Activated CD4-positive, alpha-beta T cell treated with anti-CD3 and anti-CD28 coated beads for 36 hours (primary cell): ENCODE measurements around the gene NDRG2. TPM values are rescaled to one million over a fixed set of nuclear protein-coding genes. Genes with fewer than 3 reads are reported as not detected.
A peak's percentile ranks its signal among the peaks of the same experiment; 100 is the strongest.

Experiments used
- ATAC-seq: fragments of 200-7000 bp; cut with Tn5 transposase; one replicate; pipeline ENCODE4 v1.10.0; 2021; ENCODE audit warnings: mild to moderate bottlenecking, moderate library complexity
- CTCF ChIA-PET: fragments of 350-600 bp; sonication (Branson Sonifier 250); formaldehyde crosslinking; loops from one replicate; lab custom pipeline; 2021; ENCODE audit warnings: antibody characterized with exemption; lab: Charles Lee
- POLR2A ChIA-PET: fragments of 350-600 bp; sonication (Branson Sonifier 250); formaldehyde crosslinking; loops from one replicate; lab custom pipeline; 2021; ENCODE audit warnings: antibody characterized with exemption, inconsistent platforms; lab: Charles Lee
- DNase-seq: peaks from one replicate; pipeline ENCODE4 v3.0.0-alpha.2; 2020
- H3K27ac Mint-ChIP-seq: one replicate; pipeline ENCODE4 v1.8.0; 2021; ENCODE audit warnings: mixed read lengths
- H3K27me3 Mint-ChIP-seq: one replicate; pipeline ENCODE4 v1.8.0; 2021; ENCODE audit warnings: mixed read lengths
- H3K36me3 Mint-ChIP-seq: one replicate; pipeline ENCODE4 v1.8.0; 2021; ENCODE audit warnings: low read depth, mixed read lengths
- H3K4me1 Mint-ChIP-seq: one replicate; pipeline ENCODE4 v1.8.0; 2021; ENCODE audit warnings: mixed read lengths
- H3K4me3 Mint-ChIP-seq: one replicate; pipeline ENCODE4 v1.8.0; 2021; ENCODE audit warnings: mild to moderate bottlenecking, moderate library complexity, mixed read lengths
- H3K9me3 Mint-ChIP-seq: one replicate; pipeline ENCODE4 v1.8.0; 2021; ENCODE audit warnings: low read depth, mixed read lengths
- intact Hi-C, 2 experiments: fragments of 100-400 bp; cut with DNase I in 1 of 2; cut with micrococcal nuclease in 1 of 2; formaldehyde crosslinking; loops; one replicate each; pipeline versions ENCODE4 v1.14.2 to v1.15.1; 2022 to 2024; cut with DNase I, micrococcal nuclease
- total RNA-seq, 2 experiments: library from RNA; stranded (reverse); gene quantifications; one replicate each; pipeline ENCODE4 v1.2.3, GENCODE V29; 2021

NDRG2 gene
- total RNA-seq, 2 experiments from 2014 or later = 5.5 to 7.0 TPM

DNA sequence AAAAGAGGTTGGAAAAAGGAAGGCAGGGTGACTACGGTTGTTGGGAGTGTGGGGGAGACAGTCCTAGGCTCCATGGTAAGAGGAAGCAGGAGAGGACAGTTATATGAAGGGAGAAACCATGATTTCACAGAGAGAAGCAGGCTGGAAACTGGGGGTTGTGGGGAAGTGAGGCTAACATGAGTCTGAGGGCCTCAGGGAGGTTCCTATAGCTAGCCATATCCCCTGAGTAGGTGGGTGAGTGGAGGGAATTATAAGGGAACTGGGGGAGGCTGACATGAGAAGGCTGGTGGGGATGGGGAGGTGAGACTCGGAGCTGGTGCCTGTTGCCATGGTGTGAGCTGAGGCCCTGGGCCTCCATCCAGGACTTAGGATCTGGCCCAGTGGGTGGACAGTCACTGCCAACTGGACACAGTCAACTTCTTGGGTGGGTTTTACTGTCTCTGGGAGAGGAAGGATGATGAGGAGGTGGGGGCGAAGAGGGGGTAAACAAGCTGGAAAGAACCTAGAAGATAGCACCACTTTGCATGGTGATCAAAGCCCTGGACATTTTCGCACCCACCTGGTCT is 8.4 kb upstream of the NDRG2 start:
- CTCF ChIA-PET = interaction anchor here (0.6 to 3.1 kb wide), 7 partner anchors 8 to 564 kb away, joined by 3 to 22 read pairs (median 4); no protein-coding TSS in a partner anchor
- Mint-ChIP-seq H3K4me1 (no peaks in the 10 kb centered on the region), H3K36me3 (no peaks in the 10 kb centered on the region), H3K4me3 (no peak overlapping the region), H3K27ac (no peak overlapping the region), H3K9me3 (no peaks in the 10 kb centered on the region), H3K27me3 (no peaks in the 10 kb centered on the region)
- no peak for ATAC-seq
- DNase-seq = no peak
- intact Hi-C loops = no loop called here
- POLR2A ChIA-PET = no interaction called here

DNA sequence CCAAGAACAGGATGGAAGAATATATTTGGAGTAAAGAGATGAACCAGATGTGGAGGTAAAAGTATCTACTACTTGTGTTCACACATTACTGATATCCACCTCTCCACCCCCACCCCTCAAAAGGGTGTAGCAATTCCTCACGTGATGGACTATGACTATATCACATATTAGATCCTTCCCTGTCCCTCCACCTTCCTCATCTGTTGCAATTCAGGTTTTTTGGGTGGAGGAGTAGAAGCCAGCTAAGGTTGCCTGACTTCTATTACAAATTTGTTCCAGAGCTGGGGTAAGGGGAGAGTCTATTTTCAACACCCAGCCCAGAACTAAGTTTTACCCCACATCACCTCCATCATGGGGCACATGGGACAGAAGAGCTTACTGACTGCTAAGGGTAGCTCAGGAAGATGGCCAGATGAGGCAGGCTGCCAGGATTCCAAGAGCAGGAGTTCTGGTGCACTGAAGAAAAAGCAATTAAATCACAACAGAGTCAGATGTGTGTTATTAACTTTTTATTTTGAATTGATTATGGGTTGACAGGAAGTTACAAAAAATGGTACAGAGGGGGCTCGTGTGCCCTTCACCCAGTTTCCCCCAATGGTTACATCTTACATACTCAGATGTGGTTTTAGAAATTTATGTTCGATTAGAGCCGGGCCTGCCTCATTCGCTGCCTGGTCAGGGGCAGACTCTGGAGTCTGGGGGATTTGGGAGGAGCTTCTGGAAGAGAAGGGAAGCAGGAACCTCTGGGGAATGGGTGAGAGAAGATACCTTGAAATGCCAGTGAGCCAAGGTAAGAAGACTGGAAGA is 7.7 kb upstream of the NDRG2 start:
- ChIA-PET CTCF (interaction anchor here (0.6 to 3.1 kb wide), 7 partner anchors 9 to 565 kb away, joined by 3 to 22 read pairs (median 4); no protein-coding TSS in a partner anchor), POLR2A (no interaction called here)
- no peaks in the 10 kb centered on the region for H3K27me3 Mint-ChIP-seq
- H3K36me3 Mint-ChIP-seq = no peaks in the 10 kb centered on the region
- no peak overlapping the region for H3K27ac Mint-ChIP-seq
- no peaks in the 10 kb centered on the region for H3K9me3 Mint-ChIP-seq
- DNase-seq = no peak
- intact Hi-C loops = no loop called here
- no peak overlapping the region for H3K4me3 Mint-ChIP-seq
- ATAC-seq = no peak
- no peaks in the 10 kb centered on the region for H3K4me1 Mint-ChIP-seq

DNA sequence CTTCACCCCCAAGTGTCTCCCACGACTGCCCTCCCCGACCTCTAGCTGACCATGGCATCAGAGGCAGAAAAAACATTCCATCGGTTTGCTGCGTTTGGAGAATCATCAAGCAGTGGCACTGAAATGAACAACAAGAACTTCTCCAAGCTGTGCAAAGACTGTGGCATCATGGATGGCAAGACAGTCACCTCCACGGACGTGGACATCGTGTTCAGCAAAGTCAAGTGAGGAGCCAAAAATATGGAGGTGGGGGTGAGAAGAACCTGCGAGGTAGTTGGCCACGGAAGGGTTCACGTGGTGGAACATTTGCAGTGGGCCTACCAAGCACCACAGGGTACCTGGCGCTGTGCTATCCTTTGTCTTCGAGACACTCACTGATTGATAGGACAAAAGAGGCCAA is 5.7 kb upstream of the NDRG2 start:
- Mint-ChIP-seq H3K27ac (no peak overlapping the region), H3K4me1 (no peaks in the 10 kb centered on the region), H3K4me3 (no peak overlapping the region), H3K27me3 (no peaks in the 10 kb centered on the region), H3K9me3 (no peaks in the 10 kb centered on the region), H3K36me3 (no peaks in the 10 kb centered on the region)
- POLR2A ChIA-PET = no interaction called here
- intact Hi-C loops = no loop called here
- DNase-seq (no peak), ATAC-seq (no peak)
- CTCF ChIA-PET = interaction anchor here (1.0 to 5.1 kb wide), 3 partner anchors 15 to 72 kb away, joined by 3 to 34 read pairs (median 22); no protein-coding TSS in a partner anchor

DNA sequence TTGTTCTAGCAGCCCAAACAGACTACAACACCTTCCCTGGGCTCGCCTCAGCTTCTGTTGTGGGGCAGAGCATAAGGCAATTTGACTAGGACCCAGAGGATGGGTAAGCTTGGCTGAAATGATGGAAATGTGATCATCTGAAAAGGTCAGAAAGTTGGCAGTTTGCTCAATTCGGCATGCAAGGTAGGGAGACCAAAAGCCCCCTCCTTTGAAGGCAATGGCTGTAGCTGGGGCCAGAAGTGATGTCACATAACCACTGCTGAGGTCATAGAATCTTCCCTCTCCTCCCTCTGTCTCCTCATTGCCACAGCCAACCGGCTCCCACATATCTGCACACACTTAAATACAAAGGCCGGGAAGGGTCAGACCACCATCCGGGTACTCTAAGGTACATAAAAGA is 5.1 kb upstream of the NDRG2 start, which contains the start of gene TPPP2:
Gene TPPP2, plus strand, starts transcription at position 301 of the 400 bp plus-strand sequence. CDS start 365 bp downstream, outside the sequence.
- Mint-ChIP-seq H3K27me3 (no peaks in the 10 kb centered on the region), H3K4me3 (no peak within 1 kb of the TSS), H3K36me3 (no peaks in the 10 kb centered on the region), H3K9me3 (no peaks in the 10 kb centered on the region), H3K27ac (no peak within 1 kb of the TSS), H3K4me1 (peaks cover 3% of the 10 kb centered on the region)
- intact Hi-C loops = no loop called here
- no peak for DNase-seq
- POLR2A ChIA-PET = no interaction called here
- CTCF ChIA-PET = interaction anchor here (1.0 to 5.1 kb wide), 2 partner anchors 14 to 73 kb away, joined by 3 to 34 read pairs; no protein-coding TSS in a partner anchor
- ATAC-seq = no peak

DNA sequence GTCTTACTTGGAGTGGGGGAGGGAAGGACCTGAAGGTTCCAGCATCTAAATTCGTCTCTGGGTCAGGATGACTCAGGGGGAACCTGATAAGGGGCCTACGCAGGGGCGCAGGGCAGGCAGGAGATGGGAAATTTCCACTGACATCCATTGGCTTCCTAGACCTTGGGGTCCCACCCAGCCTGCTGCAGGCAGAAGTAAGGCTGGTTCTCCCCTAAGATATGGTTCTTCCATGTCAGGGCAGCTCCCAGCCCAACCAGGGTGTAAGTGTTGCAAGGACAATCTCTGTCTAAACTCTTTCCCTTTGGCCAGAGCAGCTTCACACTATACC is 2.1 kb upstream of the NDRG2 start:
- Mint-ChIP-seq H3K9me3 (no peaks in the 10 kb centered on the region), H3K27ac (no peak overlapping the region), H3K4me1 (peaks cover 16% of the 10 kb centered on the region), H3K36me3 (no peaks in the 10 kb centered on the region), H3K4me3 (no peak overlapping the region), H3K27me3 (peaks cover 2% of the 10 kb centered on the region)
- ATAC-seq (no peak), DNase-seq (no peak)
- ChIA-PET POLR2A (no interaction called here), CTCF (interaction anchor here (0.6 to 5.1 kb wide), 4 partner anchors 11 to 65 kb away, joined by 3 to 34 read pairs (median 4); no protein-coding TSS in a partner anchor)
- intact Hi-C loops = no loop called here

DNA sequence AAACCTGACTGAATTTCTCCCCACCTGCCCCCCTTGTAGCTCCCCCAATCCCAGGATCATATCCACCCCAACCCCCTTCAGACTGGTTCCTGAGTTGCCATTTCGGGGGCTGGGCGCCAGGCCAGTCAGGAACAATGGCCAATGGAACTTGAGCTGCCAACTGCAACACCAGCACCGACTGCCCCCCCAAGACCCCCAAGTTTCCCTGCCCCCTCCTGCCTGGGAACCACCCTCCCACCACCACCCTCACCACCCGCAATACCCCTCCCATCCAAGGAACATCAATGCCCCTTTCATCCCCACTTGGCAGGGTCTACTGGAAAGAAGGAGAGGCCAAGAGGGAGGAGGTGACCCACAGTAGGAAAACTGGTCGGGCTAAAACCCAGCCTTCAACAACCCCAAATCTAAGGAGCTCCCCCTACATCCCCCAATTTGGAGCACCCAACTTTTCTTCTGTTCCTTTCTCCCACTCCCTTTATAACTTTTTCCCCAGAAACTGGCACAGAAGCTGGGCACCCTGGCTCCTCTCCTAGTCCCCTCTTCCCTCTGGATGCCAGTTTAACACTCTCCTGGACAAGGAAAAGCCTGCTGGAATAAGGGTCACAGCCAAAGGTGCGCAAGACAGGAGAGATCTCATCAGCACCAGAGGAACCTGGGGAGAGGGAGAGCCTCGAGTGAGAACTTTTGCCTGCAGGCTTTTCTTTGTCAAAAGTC is 1.6 kb upstream of the NDRG2 start:
- Mint-ChIP-seq H3K9me3 (no peaks in the 10 kb centered on the region), H3K4me3 (no peak overlapping the region)
- intact Hi-C loops = no loop called here

DNA sequence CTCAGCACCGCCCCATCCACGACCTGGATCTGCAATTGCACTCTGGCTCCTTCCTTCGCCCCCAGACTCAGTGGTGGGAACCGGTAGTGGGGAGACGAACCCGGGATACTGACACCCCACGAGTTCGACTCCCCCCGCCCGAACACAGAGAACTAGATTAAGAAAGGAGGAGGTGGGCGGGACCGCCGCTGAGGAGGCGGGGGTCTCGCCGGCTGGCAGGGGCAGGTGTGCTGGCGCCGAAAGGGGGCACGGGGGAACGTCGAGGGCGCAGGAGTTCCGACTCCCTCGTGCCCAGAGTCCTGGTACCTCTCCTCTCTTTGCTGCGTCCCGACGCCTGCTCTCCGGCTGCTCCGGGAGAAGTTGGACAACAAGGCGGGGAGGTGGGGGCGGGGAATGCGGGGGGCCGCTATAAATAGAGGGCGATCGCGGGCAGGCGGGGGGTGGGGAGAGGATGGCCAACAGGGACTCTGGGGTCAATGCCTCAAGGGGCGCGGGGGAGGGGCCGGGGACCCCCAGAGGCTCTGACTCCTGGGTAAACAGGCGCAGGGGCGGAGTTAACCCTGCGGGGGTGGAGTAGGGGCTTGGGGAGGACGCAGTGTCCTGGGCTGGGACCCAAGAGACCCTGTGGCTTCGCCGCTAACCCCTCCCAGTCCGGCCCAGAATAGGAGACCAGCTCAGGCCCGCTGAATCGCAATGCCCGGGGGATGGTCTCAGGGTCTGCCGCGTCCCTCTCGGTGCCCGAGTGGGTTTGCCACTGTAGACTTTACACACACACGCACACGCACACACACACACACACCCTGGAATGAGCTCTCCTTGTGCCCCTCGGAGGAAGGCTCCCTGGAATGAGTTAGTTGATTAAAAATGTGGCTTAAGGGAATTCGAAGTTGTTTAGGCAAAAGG is 761 bp upstream of the NDRG2 start:
- Mint-ChIP-seq H3K27me3 (peaks cover 2% of the 10 kb centered on the region), H3K36me3 (no peaks in the 10 kb centered on the region), H3K4me3 (peak overlapping the region; percentile 73), H3K9me3 (no peaks in the 10 kb centered on the region), H3K4me1 (peaks cover 16% of the 10 kb centered on the region), H3K27ac (no peak overlapping the region)
- POLR2A ChIA-PET = no interaction called here
- intact Hi-C loops = loop anchor here in 1 of 2 experiments (2.0 kb wide), 1 partner anchor 45 kb away; the partner anchor contains the start of gene ARHGEF40
- no peak for ATAC-seq
- no peak for DNase-seq
- CTCF ChIA-PET = interaction anchor here (1.0 to 5.1 kb wide), 4 partner anchors 10 to 67 kb away, joined by 3 to 34 read pairs (median 10); no protein-coding TSS in a partner anchor

More for the DNA sequence above, 1.6 kb upstream of the NDRG2 start:
- POLR2A ChIA-PET = no interaction called here
- Mint-ChIP-seq H3K36me3 (no peaks in the 10 kb centered on the region), H3K4me1 (peaks cover 16% of the 10 kb centered on the region), H3K27ac (no peak overlapping the region), H3K27me3 (peaks cover 2% of the 10 kb centered on the region)
- ATAC-seq = no peak
- no peak for DNase-seq
- CTCF ChIA-PET = interaction anchor here (0.6 to 5.1 kb wide), 4 partner anchors 11 to 66 kb away, joined by 3 to 34 read pairs (median 4); no protein-coding TSS in a partner anchor

DNA sequence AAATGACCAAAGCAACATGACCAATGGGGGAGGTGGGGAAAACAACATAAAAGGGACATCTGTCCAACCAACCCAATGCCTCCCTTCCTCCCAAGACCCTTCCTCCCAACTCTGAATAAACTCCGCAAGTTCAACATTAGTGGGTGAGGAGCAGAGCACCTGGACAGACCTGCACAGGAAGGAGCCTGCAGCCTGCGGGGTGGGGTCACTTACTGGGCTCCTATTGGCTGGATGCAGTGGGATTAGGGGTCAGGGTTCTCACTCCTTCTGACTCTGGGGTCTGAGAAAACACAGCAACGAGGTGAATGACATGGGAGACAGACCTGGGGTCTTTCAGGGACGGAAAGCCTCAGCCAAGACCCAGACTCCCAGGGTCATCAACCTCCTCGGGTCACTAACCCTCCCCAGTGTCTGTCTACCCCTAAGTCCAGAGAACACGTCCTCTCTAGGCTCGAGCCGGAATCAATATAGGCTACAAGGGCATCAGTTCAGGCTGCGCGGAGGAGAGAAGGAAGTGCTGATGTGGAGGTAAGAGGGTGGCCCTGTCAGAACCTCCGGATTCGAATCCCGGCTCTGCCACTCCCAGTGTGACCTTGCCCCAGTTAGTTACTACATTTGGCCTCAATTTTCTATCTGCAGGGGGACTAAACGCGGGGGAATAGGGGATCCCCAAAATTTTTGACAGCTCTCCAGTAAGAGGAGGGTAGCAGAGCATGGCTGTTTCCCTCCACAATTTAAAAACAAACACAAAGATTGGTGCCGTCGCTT is 860 bp downstream of the NDRG2 start:
- no peaks in the 10 kb centered on the region for H3K36me3 Mint-ChIP-seq
- H3K9me3 Mint-ChIP-seq = no peaks in the 10 kb centered on the region
- ChIA-PET POLR2A (no interaction called here), CTCF (interaction anchor here (0.6 to 13.8 kb wide), 7 partner anchors 9 to 611 kb away, joined by 3 to 183 read pairs (median 4); partner anchors contain the start of gene TEP1)
- ATAC-seq = peak; percentile 50
- H3K4me1 Mint-ChIP-seq = peaks cover 16% of the 10 kb centered on the region
- H3K4me3 Mint-ChIP-seq = peak overlapping the region; percentile 73
- DNase-seq = peak; percentile 27
- H3K27me3 Mint-ChIP-seq = peaks cover 2% of the 10 kb centered on the region
- intact Hi-C loops = loop anchor here in 1 of 2 experiments (2.0 kb wide), 1 partner anchor 47 kb away; the partner anchor contains the start of gene ARHGEF40
- H3K27ac Mint-ChIP-seq = peak overlapping the region; percentile 55

DNA sequence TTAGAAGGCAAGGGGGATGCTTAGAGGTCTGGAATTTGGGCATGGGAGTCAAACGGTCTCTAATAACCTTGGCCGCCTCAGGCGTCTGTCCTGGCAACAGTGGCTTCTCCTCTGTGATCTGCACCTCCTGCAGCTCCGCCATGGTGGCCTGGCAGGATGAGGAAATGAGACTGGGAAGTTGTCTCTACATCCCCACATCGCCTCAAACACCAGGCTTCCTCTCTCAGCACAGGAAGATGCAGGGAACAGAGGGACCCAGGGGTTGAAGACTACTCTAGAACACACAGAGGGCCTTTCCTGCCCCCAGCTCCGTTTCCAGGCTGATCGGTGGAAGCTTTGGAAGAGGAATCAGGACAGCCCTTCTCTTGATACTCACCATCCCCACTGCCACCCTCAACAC is 1.7 kb downstream of the NDRG2 start:
- H3K27ac Mint-ChIP-seq = no peak overlapping the region
- intact Hi-C loops = no loop called here
- DNase-seq (no peak), ATAC-seq (no peak)
- POLR2A ChIA-PET = no interaction called here
- H3K4me1 Mint-ChIP-seq = peaks cover 16% of the 10 kb centered on the region
- H3K36me3 Mint-ChIP-seq = no peaks in the 10 kb centered on the region
- CTCF ChIA-PET = interaction anchor here (0.6 to 13.8 kb wide), 8 partner anchors 8 to 610 kb away, joined by 3 to 183 read pairs (median 4); partner anchors contain the start of gene TEP1
- H3K9me3 Mint-ChIP-seq = no peaks in the 10 kb centered on the region
- no peak overlapping the region for H3K4me3 Mint-ChIP-seq
- H3K27me3 Mint-ChIP-seq = peaks cover 2% of the 10 kb centered on the region

DNA sequence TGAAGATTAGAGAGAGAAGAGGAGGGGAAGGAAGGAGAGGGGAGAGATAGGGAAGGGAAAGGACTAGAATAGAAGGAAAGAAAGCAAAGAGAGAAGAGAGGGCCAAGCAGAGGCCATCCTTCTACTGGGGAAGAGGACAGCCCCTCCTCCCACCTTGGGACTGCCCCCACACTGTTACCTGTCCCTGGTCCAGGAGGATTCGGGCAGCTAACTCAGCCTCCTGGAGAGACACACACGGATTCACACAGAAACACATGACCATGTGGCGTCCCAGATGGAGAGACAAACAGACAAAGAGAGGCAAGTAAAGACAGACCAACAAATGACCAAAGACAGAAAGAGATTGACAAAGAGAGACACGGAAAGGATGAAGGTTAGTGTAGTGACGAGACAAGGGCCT is 2.2 kb downstream of the NDRG2 start:
- POLR2A ChIA-PET = no interaction called here

More for the DNA sequence above, 2.2 kb downstream of the NDRG2 start:
- no peak for DNase-seq
- CTCF ChIA-PET = interaction anchor here (0.6 to 13.8 kb wide), 7 partner anchors 8 to 81 kb away, joined by 3 to 183 read pairs (median 4); no protein-coding TSS in a partner anchor
- no peaks in the 10 kb centered on the region for H3K9me3 Mint-ChIP-seq
- peaks cover 16% of the 10 kb centered on the region for H3K4me1 Mint-ChIP-seq
- no peak overlapping the region for H3K27ac Mint-ChIP-seq
- ATAC-seq = no peak
- no peaks in the 10 kb centered on the region for H3K36me3 Mint-ChIP-seq
- intact Hi-C loops = no loop called here
- H3K27me3 Mint-ChIP-seq = peaks cover 2% of the 10 kb centered on the region
- H3K4me3 Mint-ChIP-seq = no peak overlapping the region
